HG02938 (cell line): ENCODE data around the gene TCF20.

Experiments
- ATAC-seq: cut with Tn5 transposase; IDR thresholded peaks from one replicate; pipeline ENCODE4 v1.9.1; 2021; ENCODE audit warnings: mild to moderate bottlenecking, moderate library complexity; ENCODE audit not compliant: unreplicated experiment

TCF20 gene

GRCh38 chr22:42282252-42282942 lies 11.9 kb upstream of the TCF20 start:
- ATAC-seq, result no peak

- no peak for ATAC-seq
Measured at GRCh38 chr22:42281706-42282251, 11.3 kb upstream of the TCF20 start.

- no peak for ATAC-seq
Measured at GRCh38 chr22:42281284-42281683, 10.8 kb upstream of the TCF20 start.

GRCh38 chr22:42280836-42281235 lies 10.4 kb upstream of the TCF20 start:
- no peak for ATAC-seq

GRCh38 chr22:42280140-42280539 lies 9.7 kb upstream of the TCF20 start:
- no peak for ATAC-seq

- ATAC-seq, result no peak
Measured at GRCh38 chr22:42279425-42280020, 9.1 kb upstream of the TCF20 start.

GRCh38 chr22:42277988-42278776 lies 7.7 kb upstream of the TCF20 start:
- no peak for ATAC-seq

GRCh38 chr22:42277232-42277753 lies 6.8 kb upstream of the TCF20 start:
- ATAC-seq, result no peak

GRCh38 chr22:42275970-42276369 lies 5.5 kb upstream of the TCF20 start:
- ATAC-seq, result no peak

- ATAC-seq, result no peak
Measured at GRCh38 chr22:42275176-42275575, 4.7 kb upstream of the TCF20 start.

- no peak for ATAC-seq
Measured at GRCh38 chr22:42273855-42274451, 3.5 kb upstream of the TCF20 start.

GRCh38 chr22:42272431-42272999 lies 2.1 kb upstream of the TCF20 start:
- ATAC-seq, result no peak

GRCh38 chr22:42271906-42272305 lies 1.5 kb upstream of the TCF20 start:
- no peak for ATAC-seq

GRCh38 chr22:42271191-42271813 lies 849 bp upstream of the TCF20 start:
- ATAC-seq, result no peak

- peak; percentile 33 for ATAC-seq
Measured at GRCh38 chr22:42270176-42270509, 310 bp downstream of the TCF20 start.

GRCh38 chr22:42269432-42270175 lies 849 bp downstream of the TCF20 start:
- ATAC-seq, result peak; percentile 39

- no peak for ATAC-seq
Measured at GRCh38 chr22:42268852-42269410, 1.5 kb downstream of the TCF20 start.

- no peak for ATAC-seq
Measured at GRCh38 chr22:42265321-42265720, 5.1 kb downstream of the TCF20 start.

- no peak for ATAC-seq
Measured at GRCh38 chr22:42263944-42264343, 6.5 kb downstream of the TCF20 start.
